C4-2B (cell line): ENCODE measurements around the gene DGKB.

Source experiments
- H3K27ac ChIP-seq: fragments of 450-650 bp; 2 replicates; pipeline ENCODE4 v1.5.1; 2017
- CTCF ChIP-seq: fragments of 450-650 bp; conservative IDR thresholded peaks from 2 replicates; pipeline ENCODE4 v1.5.1; 2017; ENCODE audit warnings: mild to moderate bottlenecking
- ZFX ChIP-seq: fragments of 450-650 bp; IDR thresholded peaks from 2 replicates; pipeline ENCODE4 v1.6.1; 2017

DGKB gene

DNA sequence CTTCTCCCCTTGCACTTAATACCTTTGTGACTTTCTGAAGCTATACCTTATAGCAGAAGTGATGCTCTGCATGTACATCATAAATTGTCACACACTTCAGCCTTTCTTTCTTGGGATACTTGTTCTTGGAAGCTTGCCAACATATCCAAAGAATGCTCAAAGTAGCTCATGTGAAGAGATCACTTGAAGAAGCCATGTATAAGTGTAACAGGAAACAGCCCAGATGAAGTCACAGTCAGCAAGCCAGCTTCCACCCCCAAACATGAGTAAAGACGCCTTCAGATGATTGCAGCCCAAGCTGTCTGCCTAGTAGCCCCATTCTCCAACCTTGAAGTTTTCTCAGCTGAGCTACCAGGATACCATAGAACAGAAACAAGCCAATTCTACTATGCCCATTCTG is 50.9 kb downstream of the DGKB start:
- no peak overlapping the region for H3K27ac ChIP-seq
- TF ChIP-seq ZFX: no peak

- no peak overlapping the region for H3K27ac ChIP-seq
- no peak for TF ChIP-seq ZFX
- no peak for TF ChIP-seq CTCF
These were observed 52.5 kb downstream of the DGKB start for GRCh38 chr7:14850039-14850438.

DNA sequence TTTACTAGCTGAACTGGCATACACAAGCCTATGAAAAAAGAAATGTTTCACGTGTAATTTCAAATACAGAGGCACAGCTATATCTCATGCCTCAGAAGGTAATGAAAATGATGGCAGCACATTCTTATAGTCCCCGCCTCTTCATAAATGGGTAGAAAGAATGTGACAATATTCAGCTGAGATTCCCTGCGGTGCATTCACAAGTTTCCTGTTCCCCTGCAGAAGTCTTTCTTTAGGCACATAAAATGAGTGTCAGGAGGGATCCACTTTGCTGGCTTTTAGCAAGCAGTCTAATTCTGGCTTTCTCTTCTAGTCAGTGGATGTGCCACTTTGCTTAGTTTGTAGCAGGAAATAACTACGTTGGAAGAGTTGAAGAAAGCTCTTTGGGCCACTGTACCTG is 56.1 kb downstream of the DGKB start:
- TF ChIP-seq CTCF: no peak
- no peak for TF ChIP-seq ZFX
- H3K27ac ChIP-seq: no peak overlapping the region

DNA sequence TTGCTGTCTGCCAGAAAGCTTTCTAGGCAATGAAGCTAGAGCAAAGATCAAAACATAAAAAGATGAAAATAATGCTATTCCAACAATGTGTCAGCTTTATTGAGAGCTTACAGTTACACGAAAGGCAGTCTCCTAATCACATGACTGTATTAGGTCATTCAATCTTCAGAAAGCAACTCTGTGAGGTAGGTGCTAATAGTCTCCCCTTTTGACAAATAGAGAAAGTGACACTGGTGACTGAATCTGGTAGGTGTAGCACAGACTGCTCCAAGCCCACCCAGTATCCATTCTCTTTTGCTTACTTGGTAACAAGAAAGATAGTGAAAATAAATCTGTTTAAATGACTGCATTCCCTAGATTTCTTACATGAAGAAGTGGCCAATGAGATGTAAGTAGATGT is 58.8 kb downstream of the DGKB start:
- no peak overlapping the region for H3K27ac ChIP-seq
- TF ChIP-seq CTCF (no peak), ZFX (no peak)

- H3K27ac ChIP-seq: no peak overlapping the region
- TF ChIP-seq CTCF (no peak), ZFX (no peak)
These were observed 60.0 kb downstream of the DGKB start for GRCh38 chr7:14842523-14842922.

DNA sequence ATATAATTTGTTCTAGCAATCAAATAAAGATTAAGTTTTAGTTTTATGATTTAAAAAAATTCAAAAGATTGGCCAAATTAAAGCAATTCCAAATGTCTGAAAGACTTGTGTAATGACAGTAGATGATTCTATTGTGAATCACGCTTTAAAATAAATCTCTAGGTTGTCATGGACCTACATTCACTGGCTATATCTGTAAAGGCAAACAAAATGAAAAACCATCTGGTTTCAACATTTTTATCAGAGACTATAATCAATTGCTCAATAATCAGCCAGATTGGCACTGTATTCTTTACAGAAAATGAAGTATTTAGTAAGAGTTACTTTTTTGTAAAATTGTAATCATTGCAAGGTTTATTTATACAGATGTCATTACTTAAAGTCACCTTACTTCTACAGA is 60.7 kb downstream of the DGKB start:
- TF ChIP-seq CTCF: no peak
- TF ChIP-seq ZFX: no peak
- no peak overlapping the region for H3K27ac ChIP-seq

- no peak overlapping the region for H3K27ac ChIP-seq
- no peak for TF ChIP-seq ZFX
- TF ChIP-seq CTCF: no peak
These were observed 61.5 kb downstream of the DGKB start for GRCh38 chr7:14841086-14841485.

GRCh38 chr7:14839307-14839706 is 63.2 kb downstream of the DGKB start:
- H3K27ac ChIP-seq: no peak overlapping the region
- TF ChIP-seq CTCF (no peak), ZFX (no peak)
